Heart right ventricle (tissue), 16 donors: ENCODE data around the gene TSBP1. TPM values are rescaled to one million over a fixed set of nuclear protein-coding genes. Genes with fewer than 3 reads are reported as not detected.
"Not testable (repeated sequence)": the region's sequence is repeated elsewhere in the genome, so short reads cannot be mapped to it uniquely, and the experiment has no call there.

ENCODE experiments used
- ATAC-seq, 8 donors: fragments of 200-7000 bp; cut with Tn5 transposase; one replicate each; pipeline ENCODE4 v1.9.1; 2020; ENCODE audit warnings: mild to moderate bottlenecking in 8 of 8, moderate library complexity in 8 of 8, moderate number of reproducible peaks in 1 of 8
- DNase-seq, 2 donors: peaks; one replicate each; pipeline ENCODE4 v3.0.0-alpha.2; 2020
- H3K27ac ChIP-seq, 10 donors: fragments of 200-600 bp; sonication (generic) in 2 of 10; one replicate each; pipeline versions ENCODE4 v1.5.0 to v1.8.0; 2020 to 2022; ENCODE audit warnings: mild to moderate bottlenecking in 3 of 10
- H3K27me3 ChIP-seq, 7 donors: fragments of 200-600 bp; one replicate each; pipeline ENCODE4 v1.8.0; 2021 to 2022; ENCODE audit warnings: mild to moderate bottlenecking in 2 of 7
- H3K36me3 ChIP-seq, 9 donors: fragments of 200-600 bp; sonication (generic) in 1 of 9; one replicate each; pipeline versions ENCODE4 v1.5.0 to v1.8.0; 2020 to 2022; ENCODE audit warnings: mild to moderate bottlenecking in 2 of 9
- H3K4me1 ChIP-seq, 9 donors: fragments of 200-600 bp; sonication (generic) in 1 of 9; one replicate each; pipeline versions ENCODE4 v1.5.0 to v1.8.0; 2020 to 2022; ENCODE audit warnings: mild to moderate bottlenecking in 4 of 9
- H3K4me3 ChIP-seq, 10 donors: fragments of 200-600 bp; sonication (generic) in 2 of 10; one replicate each; pipeline versions ENCODE4 v1.5.0 to v1.8.0; 2020 to 2022; ENCODE audit warnings: mild to moderate bottlenecking in 7 of 10, moderate library complexity in 2 of 10
- H3K9me3 ChIP-seq, 11 donors: fragments of 200-600 bp in 10 of 11; sonication (generic) in 2 of 11; one replicate each; pipeline versions ENCODE4 v1.5.0 to v1.8.0; 2013 to 2022; ENCODE audit warnings: mild to moderate bottlenecking in 2 of 11, control low read depth in 1 of 11, moderate library complexity in 1 of 11
- WGBS, 2 donors: extraction: QIAGEN DNeasy Blood & Tissue Kit; methylation state at CpG; one replicate each; pipeline ENCODE4 v1.1.7; 2013; ENCODE audit warnings: inconsistent platforms in 1 of 2; 5-methylcytosine and 5-hydroxymethylcytosine counted together
- intact Hi-C, 10 donors: fragments of 100-400 bp; cut with DNase I; formaldehyde crosslinking; loops; one replicate each; pipeline versions ENCODE4 v1.11.1 to v1.14.2; 2022
- polyA plus RNA-seq, 2 donors: library from polyadenylated mRNA; stranded (reverse); fragments of 200-250 nt; gene quantifications; one replicate each; pipeline ENCODE4 v1.2.3, GENCODE V29; 2013
- total RNA-seq, 10 donors: library from RNA; stranded (reverse); fragmentation: NEBNext Ultra II Directional in 3 of 10; extraction: Animal tissue kit (Norgen Biotek cat#: 25700) in 3 of 10; gene quantifications; one replicate each; pipeline versions ENCODE4 v1.2.1 to v1.2.4, GENCODE V29; 2021 to 2023
- TF ChIP-seq, protein P1 (sequence below), 9 donors: fragments of 200-600 bp; sonication (generic) in 2 of 9; IDR thresholded peaks; one replicate each; pipeline versions ENCODE4 v1.5.0 to v1.8.0; 2021 to 2022; ENCODE audit warnings: antibody characterized with exemption in 9 of 9, mild to moderate bottlenecking in 5 of 9, moderate library complexity in 1 of 9
- donor health status: Arrhythmogenic right ventricular cardiomyopathy.
- donor health status: ischemic (EF 13 %, LVEDD 7.1; RV severe dilation, severe dysfunction).
- donor health status: healthy with polysubstance abuse.
- donor health status: DM: no; HTN: yes; CAD: no.
- donor health status: DM: no; HTN: no; CAD: no.
- donor health status: ischemic (EF 25% LVEDD 6.9; RV normal size, moderate dysfunction).
- donor health status: ischemic (EF 25% LVEDD 5.7; RV mildly dilated, moderate dysfunction).
- donor health status: healthy.
- donor health status: DM: yes; HTN: yes; CAD: no.
- donor health status: Ischemic cardiomyopathy.
- donor health status: ischemic (EF 35%, LVEDD 5.7; RV mildly dilated, moderate dysfunction).
- donor health status: nonischemic (EF 11% LVEDD 7.7; RV severe dilation, severe dysfunction).
- donor health status: DM: yes; HTN: yes; CAD: no.
- donor health status: PGD.
- donor health status: ischemic (EF 29% LVEDD 5.4; RV normal size, mild dysfunction).
- donor health status: nonischemic (EF 23%, LVEDD 6.1; RV moderate dilation, normal function).

The TSBP1 gene
- total and polyA plus RNA-seq, 12 donors: not detected

DNA sequence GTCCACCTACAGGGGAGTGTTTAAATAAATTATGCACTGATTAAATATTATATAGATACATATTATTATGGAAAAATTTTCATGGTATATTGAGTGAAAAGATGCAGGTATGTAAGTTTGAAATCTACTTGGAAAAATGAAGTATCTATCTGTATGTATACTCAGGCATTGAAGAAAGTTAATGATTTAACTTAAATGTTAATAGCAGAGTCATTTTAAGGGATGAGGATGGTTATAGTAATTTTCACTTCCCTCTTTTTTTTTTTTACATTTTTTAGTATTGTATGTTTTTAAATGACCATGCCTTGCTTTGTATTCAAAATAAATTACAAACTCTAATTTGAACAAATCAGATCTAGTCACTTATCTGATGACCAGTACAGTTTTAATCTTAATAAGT lies 104.7 kb downstream of the TSBP1 start:
- Histone ChIP-seq H3K4me3 (no peak overlapping the region), H3K27ac (no peak overlapping the region), H3K4me1 (peaks cover 0 to 10% (median 0%) of the 10 kb centered on the region in 9 donors), H3K27me3 (peaks cover 0 to 3% (median 0%) of the 10 kb centered on the region in 7 donors), H3K36me3 (no peaks in the 10 kb centered on the region), H3K9me3 (peaks cover 0 to 9% (median 0%) of the 10 kb centered on the region in 11 donors)
- DNase-seq (no peak), ATAC-seq (no peak)
- TF ChIP-seq, protein P1, sequence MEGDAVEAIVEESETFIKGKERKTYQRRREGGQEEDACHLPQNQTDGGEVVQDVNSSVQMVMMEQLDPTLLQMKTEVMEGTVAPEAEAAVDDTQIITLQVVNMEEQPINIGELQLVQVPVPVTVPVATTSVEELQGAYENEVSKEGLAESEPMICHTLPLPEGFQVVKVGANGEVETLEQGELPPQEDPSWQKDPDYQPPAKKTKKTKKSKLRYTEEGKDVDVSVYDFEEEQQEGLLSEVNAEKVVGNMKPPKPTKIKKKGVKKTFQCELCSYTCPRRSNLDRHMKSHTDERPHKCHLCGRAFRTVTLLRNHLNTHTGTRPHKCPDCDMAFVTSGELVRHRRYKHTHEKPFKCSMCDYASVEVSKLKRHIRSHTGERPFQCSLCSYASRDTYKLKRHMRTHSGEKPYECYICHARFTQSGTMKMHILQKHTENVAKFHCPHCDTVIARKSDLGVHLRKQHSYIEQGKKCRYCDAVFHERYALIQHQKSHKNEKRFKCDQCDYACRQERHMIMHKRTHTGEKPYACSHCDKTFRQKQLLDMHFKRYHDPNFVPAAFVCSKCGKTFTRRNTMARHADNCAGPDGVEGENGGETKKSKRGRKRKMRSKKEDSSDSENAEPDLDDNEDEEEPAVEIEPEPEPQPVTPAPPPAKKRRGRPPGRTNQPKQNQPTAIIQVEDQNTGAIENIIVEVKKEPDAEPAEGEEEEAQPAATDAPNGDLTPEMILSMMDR (IDR thresholded peaks at IDR 0.05): no peak
- intact Hi-C loops: no loop called here

DNA sequence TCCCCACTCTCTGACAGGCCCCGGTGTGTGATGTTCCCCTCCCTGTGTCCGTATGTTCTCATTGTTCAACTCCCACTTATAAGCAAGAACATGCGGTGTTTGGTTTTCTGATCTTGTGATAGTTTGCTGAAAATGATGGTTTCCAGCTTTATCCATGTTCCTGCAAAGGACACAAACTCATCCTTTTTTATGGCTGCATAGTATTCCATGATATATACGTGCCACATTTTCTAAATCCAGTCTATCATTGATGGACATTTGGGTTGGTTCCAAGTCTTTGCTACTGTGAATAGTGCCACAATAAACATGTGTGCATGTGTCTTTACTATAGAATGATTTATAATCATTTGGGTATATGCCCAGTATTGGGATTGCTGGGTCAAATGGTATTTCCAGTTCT lies 114.4 kb downstream of the TSBP1 start:
- WGBS, 2 donors: 97 to 98% methylated on average over 3 to 4 of the region's 4 CpGs

DNA sequence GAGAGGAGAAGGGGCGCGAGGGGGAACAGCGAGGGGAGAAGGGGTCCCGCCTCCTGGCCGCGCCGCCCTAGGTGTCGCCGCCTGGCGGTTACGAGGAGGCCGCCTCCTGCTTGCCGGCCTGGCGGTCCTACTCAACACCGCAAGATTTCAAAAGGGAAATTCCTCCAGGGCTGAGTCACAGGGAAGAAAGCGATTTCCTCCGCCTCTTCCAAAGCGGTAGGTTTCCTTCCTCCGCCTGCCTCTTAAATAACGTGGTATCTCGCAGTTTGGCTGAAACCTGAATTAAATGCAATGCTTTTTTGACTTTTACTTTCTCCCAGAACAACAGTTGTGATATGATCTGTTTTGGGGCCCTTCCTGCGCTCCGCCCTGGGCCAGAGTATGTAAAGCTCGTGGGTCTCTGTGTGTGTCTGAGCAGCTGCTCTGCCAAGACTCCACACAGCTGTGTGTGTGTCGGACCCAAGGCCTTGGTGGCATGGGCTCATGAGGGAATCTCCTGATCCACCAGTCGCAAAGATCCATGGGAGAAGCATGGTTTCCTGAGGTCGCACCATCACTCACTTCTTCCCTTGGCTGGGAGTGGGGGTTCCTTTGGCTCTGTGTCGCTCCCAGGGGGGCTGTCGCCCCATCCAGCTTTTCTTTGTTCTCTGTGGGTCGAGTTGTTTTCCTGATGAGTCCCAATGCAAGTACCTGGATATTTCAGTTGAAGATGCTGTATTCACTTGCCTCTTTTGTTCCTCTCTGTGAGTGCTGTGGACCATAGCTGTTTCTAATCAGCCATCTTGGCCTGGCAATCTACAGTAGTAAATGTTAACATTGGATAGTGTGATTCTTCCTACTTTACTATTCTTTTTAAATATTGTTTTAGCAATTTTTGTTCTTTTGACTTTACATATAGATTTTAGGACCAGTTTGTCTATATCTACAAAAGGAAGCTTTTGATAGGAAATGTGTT lies 116.2 kb downstream of the TSBP1 start:
- TF ChIP-seq, protein P1 (IDR thresholded peaks at IDR 0.05): peak; percentile 40 to 90 (median 79)
- WGBS, 2 donors: 10 to 11% methylated on average over 30 of the region's 30 CpGs

More for the DNA sequence above, 114.4 kb downstream of the TSBP1 start:
- DNase-seq, ATAC-seq, H3K36me3 ChIP-seq, H3K27ac ChIP-seq, H3K4me3 ChIP-seq: not testable (repeated sequence)
- peaks cover 0 to 10% (median 0%) of the 10 kb centered on the region in 7 donors for H3K27me3 ChIP-seq
- intact Hi-C loops: loop anchor here in 2 of 10 donors (10.0 kb wide), 2 partner anchors 138 to 448 kb away; no protein-coding TSS in a partner anchor
- peaks cover 0 to 32% (median 10%) of the 10 kb centered on the region in 9 donors for H3K4me1 ChIP-seq
- H3K9me3 ChIP-seq: peaks cover 0 to 14% (median 0%) of the 10 kb centered on the region in 11 donors

DNA sequence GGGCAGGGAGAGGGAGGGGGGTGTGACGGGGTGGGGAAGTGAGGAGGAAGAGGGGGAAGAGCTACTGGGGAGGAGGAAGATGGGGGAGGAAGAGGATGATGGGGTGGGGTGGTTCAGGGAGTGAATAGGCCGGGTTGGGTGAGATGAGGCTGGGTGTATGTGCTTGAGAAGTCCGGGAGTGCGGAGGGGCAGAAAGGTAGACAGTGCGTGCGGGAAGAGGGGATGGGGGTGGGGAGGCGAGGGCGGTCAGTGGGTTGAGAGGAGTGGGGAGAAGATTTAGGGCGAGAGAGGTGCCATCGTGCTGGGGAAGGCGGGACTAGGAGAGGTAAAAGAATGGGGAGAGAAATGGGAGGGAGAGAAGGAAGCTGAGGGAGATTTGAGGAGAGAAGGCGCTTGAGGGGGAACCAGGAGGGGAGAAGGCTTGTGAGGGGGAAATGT lies 116.9 kb downstream of the TSBP1 start:
- H3K27me3 ChIP-seq: peaks cover 0 to 10% (median 0%) of the 10 kb centered on the region in 7 donors
- DNase-seq: no peak
- H3K36me3 ChIP-seq: no peaks in the 10 kb centered on the region
- peak; percentile 20 to 66 (median 54) for ATAC-seq
- peaks cover 0 to 14% (median 0%) of the 10 kb centered on the region in 11 donors for H3K9me3 ChIP-seq
- TF ChIP-seq, protein P1 (IDR thresholded peaks at IDR 0.05): no peak
- H3K4me1 ChIP-seq: peaks cover 0 to 32% (median 10%) of the 10 kb centered on the region in 9 donors
- intact Hi-C loops: loop anchor here in 2 of 10 donors (10.0 kb wide), 2 partner anchors 140 to 450 kb away; no protein-coding TSS in a partner anchor
- WGBS, 2 donors: 7 to 22% methylated on average over 11 to 12 of the region's 12 CpGs
- H3K4me3 ChIP-seq: peak overlapping the region in 9 of 10 donors; percentile 11 to 48 (median 37)
- peak overlapping the region; percentile 64 to 94 (median 84) for H3K27ac ChIP-seq

More for the DNA sequence above, 116.2 kb downstream of the TSBP1 start:
- Histone ChIP-seq H3K27me3 (peaks cover 0 to 10% (median 0%) of the 10 kb centered on the region in 7 donors), H3K4me3 (peak overlapping the region in 9 of 10 donors; percentile 11 to 48 (median 37)), H3K27ac (peak overlapping the region; percentile 64 to 94 (median 84)), H3K4me1 (peaks cover 0 to 32% (median 10%) of the 10 kb centered on the region in 9 donors), H3K36me3 (no peaks in the 10 kb centered on the region), H3K9me3 (peaks cover 0 to 14% (median 0%) of the 10 kb centered on the region in 11 donors)
- intact Hi-C loops: loop anchor here in 2 of 10 donors (10.0 kb wide), 2 partner anchors 139 to 449 kb away; no protein-coding TSS in a partner anchor
- DNase-seq (peak; percentile 71 to 79), ATAC-seq (peak; percentile 91 to 99 (median 98))
